PC-9 (cell line): ENCODE measurements around the gene CNTNAP1. TPM values are rescaled to one million over a fixed set of nuclear protein-coding genes. Genes with fewer than 3 reads are reported as not detected.
"Not testable (repeated sequence)": the region's sequence is repeated elsewhere in the genome, so short reads cannot be mapped to it uniquely, and the experiment has no call there.

Source experiments
- BruUV-seq: library from RNA; stranded (reverse); fragments of 400-500 nt; replicated peaks from 2 replicates; lab custom pipeline; 2021; lab: Mats Ljungman, UMichigan
- CTCF ChIA-PET: fragments of 300-600 bp; sonication (Branson Sonifier 250); formaldehyde crosslinking; loops from one replicate; lab custom pipeline; 2022; ENCODE audit warnings: antibody characterized with exemption; lab: Charles Lee
- POLR2A ChIA-PET: fragments of 300-600 bp; sonication (Branson Sonifier 250); formaldehyde crosslinking; loops from one replicate; lab custom pipeline; 2022; ENCODE audit warnings: antibody characterized with exemption; ENCODE audit not compliant: unreplicated experiment; lab: Charles Lee
- DNase-seq, 2 experiments: peaks; one replicate each; pipeline versions ENCODE4 v3.0.0 to v3.0.0-alpha.2; 2015 to 2022; ENCODE audit warnings: mixed read lengths in 1 of 2
- H2AFZ ChIP-seq: fragments of 200-600 bp; sonication (generic); 2 replicates; pipeline ENCODE4 v1.8.1; 2017; ENCODE audit warnings: antibody characterized with exemption
- H3F3A ChIP-seq: fragments of 200-600 bp; sonication (generic); 2 replicates; pipeline ENCODE4 v1.8.1; 2017; ENCODE audit warnings: antibody characterized with exemption, mild to moderate bottlenecking, low read depth; ENCODE audit not compliant: insufficient read depth
- H3K27ac ChIP-seq: fragments of 200-600 bp; sonication (generic); 2 replicates; pipeline ENCODE4 v1.6.1; 2016; ENCODE audit warnings: mixed run types
- H3K27me3 ChIP-seq: fragments of 200-600 bp; sonication (generic); 2 replicates; pipeline ENCODE4 v1.6.1; 2016; ENCODE audit warnings: low read depth, mixed run types; ENCODE audit not compliant: insufficient read depth
- H3K36me3 ChIP-seq: fragments of 200-600 bp; sonication (generic); 2 replicates; pipeline ENCODE4 v1.6.1; 2016; ENCODE audit warnings: low read depth, mixed run types
- H3K4me1 ChIP-seq: fragments of 200-600 bp; sonication (generic); replicated peaks from 2 replicates; pipeline ENCODE4 v1.6.1; 2016; ENCODE audit warnings: mixed run types; ENCODE audit not compliant: insufficient read depth
- H3K4me2 ChIP-seq: fragments of 200-600 bp; sonication (generic); 2 replicates; pipeline ENCODE4 v1.6.1; 2017; ENCODE audit warnings: mixed run types
- H3K4me3 ChIP-seq: fragments of 200-600 bp; sonication (generic); 2 replicates; pipeline ENCODE4 v1.6.1; 2016; ENCODE audit warnings: mixed run types
- H3K79me2 ChIP-seq: fragments of 200-600 bp; sonication (generic); 2 replicates; pipeline ENCODE4 v1.6.1; 2017; ENCODE audit warnings: low read depth, mixed run types
- H3K9me2 ChIP-seq: fragments of 200-600 bp; sonication (generic); 2 replicates; pipeline ENCODE4 v1.8.1; 2017; ENCODE audit warnings: mild to moderate bottlenecking; ENCODE audit not compliant: insufficient read depth
- H3K9me3 ChIP-seq: fragments of 200-600 bp; sonication (generic); 2 replicates; pipeline ENCODE4 v1.8.1; 2016; ENCODE audit warnings: low read depth; ENCODE audit not compliant: insufficient read depth
- H4K20me1 ChIP-seq: fragments of 200-600 bp; sonication (generic); 2 replicates; pipeline ENCODE4 v1.8.1; 2017; ENCODE audit not compliant: insufficient read depth
- EZH2 ChIP-seq: fragments of 200-600 bp; sonication (generic); IDR thresholded peaks from 2 replicates; pipeline ENCODE4 v1.8.0; 2017; ENCODE audit warnings: antibody characterized with exemption, low read depth
- intact Hi-C: fragments of 100-400 bp; cut with micrococcal nuclease; formaldehyde crosslinking; loops from one replicate; pipeline ENCODE4 v1.10.0; 2022; ENCODE audit not compliant: unreplicated experiment
- total RNA-seq: library from RNA; stranded (reverse); gene quantifications from 2 replicates; pipeline ENCODE4 v1.2.3, GENCODE V29; 2021
- TF ChIP-seq, protein P1 (sequence below): fragments of 200-600 bp; sonication (generic); conservative IDR thresholded peaks from 2 replicates; pipeline ENCODE4 v1.6.1; 2017; ENCODE audit warnings: mixed run types, antibody characterized with exemption, mild to moderate bottlenecking, moderate library complexity

CNTNAP1 gene
- total RNA-seq, 1 experiment from 2014 or later: 1.8 TPM

DNA sequence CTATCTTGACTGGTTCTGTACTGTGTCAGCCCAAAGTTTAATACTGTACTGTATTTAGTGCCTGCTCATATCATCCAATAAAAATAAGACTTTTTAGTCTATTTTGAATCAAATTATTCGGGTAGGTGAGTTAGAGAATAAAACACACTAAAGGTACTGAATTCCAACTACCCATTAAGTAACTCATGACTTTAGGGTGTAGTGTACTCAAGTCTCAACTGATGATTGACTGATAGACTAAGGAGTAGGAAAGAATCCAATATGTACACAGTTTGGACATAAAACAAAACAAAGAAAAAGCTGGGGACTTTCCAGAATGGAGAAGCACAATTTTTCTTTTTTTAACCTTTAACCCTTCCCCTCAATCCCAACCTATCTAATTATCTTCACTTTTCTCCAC, 58.4 kb downstream of the CNTNAP1 start:
- Histone ChIP-seq H3K4me1 (peaks cover 10% of the 10 kb centered on the region; the same call in 1 of the 2 replicates), H3K79me2 (peaks cover 13% of the 10 kb centered on the region; the same call in 1 of the 2 replicates), H3K4me3 (no peak overlapping the region), H3K36me3 (no peaks in the 10 kb centered on the region), H3K9me2 (no peaks in the 10 kb centered on the region), H4K20me1 (no peaks in the 10 kb centered on the region), H3K4me2 (no peak overlapping the region), H2AFZ (no peak overlapping the region), H3K27ac (no peak overlapping the region), H3K27me3 (no peaks in the 10 kb centered on the region), H3F3A (no peaks in the 10 kb centered on the region), H3K9me3 (no peaks in the 10 kb centered on the region)
- TF ChIP-seq, protein P1, sequence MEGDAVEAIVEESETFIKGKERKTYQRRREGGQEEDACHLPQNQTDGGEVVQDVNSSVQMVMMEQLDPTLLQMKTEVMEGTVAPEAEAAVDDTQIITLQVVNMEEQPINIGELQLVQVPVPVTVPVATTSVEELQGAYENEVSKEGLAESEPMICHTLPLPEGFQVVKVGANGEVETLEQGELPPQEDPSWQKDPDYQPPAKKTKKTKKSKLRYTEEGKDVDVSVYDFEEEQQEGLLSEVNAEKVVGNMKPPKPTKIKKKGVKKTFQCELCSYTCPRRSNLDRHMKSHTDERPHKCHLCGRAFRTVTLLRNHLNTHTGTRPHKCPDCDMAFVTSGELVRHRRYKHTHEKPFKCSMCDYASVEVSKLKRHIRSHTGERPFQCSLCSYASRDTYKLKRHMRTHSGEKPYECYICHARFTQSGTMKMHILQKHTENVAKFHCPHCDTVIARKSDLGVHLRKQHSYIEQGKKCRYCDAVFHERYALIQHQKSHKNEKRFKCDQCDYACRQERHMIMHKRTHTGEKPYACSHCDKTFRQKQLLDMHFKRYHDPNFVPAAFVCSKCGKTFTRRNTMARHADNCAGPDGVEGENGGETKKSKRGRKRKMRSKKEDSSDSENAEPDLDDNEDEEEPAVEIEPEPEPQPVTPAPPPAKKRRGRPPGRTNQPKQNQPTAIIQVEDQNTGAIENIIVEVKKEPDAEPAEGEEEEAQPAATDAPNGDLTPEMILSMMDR: no peak
- no peak for TF ChIP-seq EZH2
- ChIA-PET CTCF (no interaction called here), POLR2A (no interaction called here)
- no peak for DNase-seq
- no TSS peak for BruUV-seq
- intact Hi-C loops: no loop called here

DNA sequence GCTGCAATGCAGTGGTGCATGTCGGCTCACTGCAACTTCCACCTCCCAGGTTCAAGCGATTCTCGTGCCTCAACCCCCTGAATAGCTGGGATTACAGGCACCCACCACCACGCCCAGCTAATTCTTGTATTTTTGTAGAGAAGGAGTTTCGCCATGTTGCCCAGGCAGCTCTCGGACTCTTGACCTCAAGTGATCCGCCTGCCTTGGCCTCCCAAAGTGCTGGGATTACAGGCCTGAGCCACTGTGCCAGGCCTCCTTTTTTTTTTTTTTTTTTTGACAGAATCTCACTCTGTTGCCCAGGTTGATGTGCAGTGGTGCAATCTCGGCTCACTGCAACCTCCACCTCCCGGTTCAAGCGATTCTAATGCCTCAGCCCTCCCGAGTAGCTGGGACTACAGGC, 60.6 kb downstream of the CNTNAP1 start:
- H3K27ac ChIP-seq, H3K9me3 ChIP-seq, H3K27me3 ChIP-seq, BruUV-seq, H4K20me1 ChIP-seq, H3K4me2 ChIP-seq, H3F3A ChIP-seq, H3K36me3 ChIP-seq, H3K4me3 ChIP-seq, H2AFZ ChIP-seq, POLR2A ChIA-PET, CTCF ChIA-PET, intact Hi-C loops, H3K9me2 ChIP-seq, DNase-seq: not testable (repeated sequence)
- H3K79me2 ChIP-seq: peaks cover 13% of the 10 kb centered on the region; the same call in 1 of the 2 replicates
- H3K4me1 ChIP-seq: peaks cover 10% of the 10 kb centered on the region; the same call in 1 of the 2 replicates

DNA sequence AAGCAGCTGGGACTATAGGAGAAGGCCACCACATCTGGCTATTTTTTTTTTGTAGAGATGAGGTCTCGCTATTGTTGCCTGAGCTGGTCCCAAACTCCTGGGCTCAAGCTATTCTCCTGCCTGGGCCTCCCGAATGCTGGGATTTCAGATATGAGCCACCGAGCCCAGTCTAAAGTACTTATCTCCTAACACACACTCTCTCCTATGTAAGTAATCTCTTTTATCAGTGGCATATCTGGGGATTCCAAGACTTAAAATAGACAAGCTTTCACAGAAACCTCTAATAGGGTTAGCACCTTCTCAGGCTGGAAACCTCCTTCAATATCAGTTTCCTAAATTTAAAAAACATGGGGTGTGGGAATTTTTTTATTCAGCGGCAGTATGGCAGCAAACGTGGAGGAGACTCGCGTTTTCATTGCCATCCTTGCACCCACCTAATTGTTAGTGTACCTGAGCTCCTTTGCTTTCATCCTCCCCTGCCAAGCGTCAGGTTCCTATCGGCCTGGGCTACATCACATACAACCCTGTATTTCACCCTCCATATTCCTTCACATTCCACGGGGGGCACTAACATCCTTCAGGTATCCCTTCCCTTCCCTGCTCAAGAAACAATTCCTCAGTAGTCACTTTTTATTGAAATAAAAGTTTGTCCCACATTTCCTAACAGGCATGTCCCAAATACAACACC, 61.4 kb downstream of the CNTNAP1 start:
- DNase-seq: no peak
- POLR2A ChIA-PET: no interaction called here

More for the DNA sequence above, 61.4 kb downstream of the CNTNAP1 start:
- Histone ChIP-seq H3K9me3 (no peaks in the 10 kb centered on the region), H3K79me2 (peaks cover 13% of the 10 kb centered on the region; the same call in 1 of the 2 replicates), H3K9me2 (no peaks in the 10 kb centered on the region), H2AFZ (peak overlapping the region; percentile 78), H3K27ac (peak overlapping the region; percentile 65), H3K4me3 (peak overlapping the region; percentile 78), H3K36me3 (no peaks in the 10 kb centered on the region), H3K4me1 (peaks cover 13% of the 10 kb centered on the region), H3K27me3 (no peaks in the 10 kb centered on the region), H4K20me1 (no peaks in the 10 kb centered on the region), H3F3A (no peaks in the 10 kb centered on the region; the same call in 1 of the 2 replicates), H3K4me2 (peak overlapping the region; percentile 75)
- CTCF ChIA-PET: interaction anchor here (0.7 kb wide), 1 partner anchor 66 kb away, joined by 3 read pairs; no protein-coding TSS in a partner anchor
- no peak for TF ChIP-seq EZH2
- TF ChIP-seq, protein P1: peak; percentile 35; the same call in 1 of the 2 replicates
- intact Hi-C loops: no loop called here
- BruUV-seq: TSS peak; percentile 68
